SK-N-SH treated with all-trans-retinoic acid at 6 μM for 48 hours (cell line): ENCODE measurements around the gene SLC7A6OS.

Experiments used
- ATAC-seq: fragments of 200-7000 bp; cut with Tn5 transposase; 3 replicates; pipeline ENCODE4 v1.9.1; 2020; ENCODE audit warnings: mild to moderate bottlenecking, moderate library complexity
- ARNTL ChIP-seq: fragments of 450-650 bp; formaldehyde crosslinking; IDR thresholded peaks from 2 replicates; pipeline ENCODE4 v1.5.0; 2020; ENCODE audit warnings: low read depth, mild to moderate bottlenecking, moderate library complexity, borderline replicate concordance
- BACH2 ChIP-seq: fragments of 250-450 bp; sonication (Bioruptor Pico); IDR thresholded peaks from 2 replicates; pipeline ENCODE4 v1.9.0; 2021; ENCODE audit warnings: mild to moderate bottlenecking, borderline replicate concordance
- CSRNP3 ChIP-seq: fragments of 250-450 bp; sonication (Bioruptor Pico); IDR thresholded peaks from 2 replicates; pipeline ENCODE4 v1.5.1; 2021; ENCODE audit warnings: mild to moderate bottlenecking, moderate library complexity
- ESRRG ChIP-seq: fragments of 250-450 bp; sonication (Bioruptor Pico); IDR thresholded peaks from 2 replicates; pipeline ENCODE4 v1.6.1; 2021; ENCODE audit warnings: mild to moderate bottlenecking
- GLIS3 ChIP-seq: fragments of 250-450 bp; sonication (Bioruptor Pico); IDR thresholded peaks from 2 replicates; pipeline ENCODE4 v1.5.0; 2020; ENCODE audit warnings: mild to moderate bottlenecking, moderate library complexity
- ISL1 ChIP-seq: fragments of 250-450 bp; sonication (Bioruptor Pico); IDR thresholded peaks from 2 replicates; pipeline ENCODE4 v2.1.2; 2022; ENCODE audit warnings: mild to moderate bottlenecking, moderate library complexity
- OSR1 ChIP-seq: fragments of 250-450 bp; sonication (Bioruptor Pico); IDR thresholded peaks from 2 replicates; pipeline ENCODE4 v1.8.0; 2022; ENCODE audit warnings: moderate library complexity, mild to moderate bottlenecking, inconsistent platforms
- PATZ1 ChIP-seq: fragments of 250-450 bp; sonication (Bioruptor Pico); IDR thresholded peaks from 2 replicates; pipeline ENCODE4 v1.8.0; 2020; ENCODE audit warnings: mild to moderate bottlenecking, moderate library complexity, borderline replicate concordance
- PPARA ChIP-seq: fragments of 250-450 bp; sonication (Bioruptor Pico); IDR thresholded peaks from 2 replicates; pipeline ENCODE4 v1.5.0; 2020; ENCODE audit warnings: mild to moderate bottlenecking, borderline replicate concordance
- RARB ChIP-seq: fragments of 250-450 bp; sonication (Bioruptor Pico); IDR thresholded peaks from 2 replicates; pipeline ENCODE4 v1.8.0; 2021; ENCODE audit warnings: mild to moderate bottlenecking, moderate library complexity
- SNAI2 ChIP-seq: fragments of 250-450 bp; sonication (Bioruptor Pico); IDR thresholded peaks from 2 replicates; pipeline ENCODE4 v1.5.0; 2020; ENCODE audit warnings: mild to moderate bottlenecking, moderate library complexity
- TCF4 ChIP-seq: fragments of 250-450 bp; sonication (Bioruptor Pico); IDR thresholded peaks from 2 replicates; pipeline ENCODE4 v1.8.0; 2021; ENCODE audit warnings: mild to moderate bottlenecking, moderate library complexity, borderline replicate concordance
- TOX ChIP-seq: fragments of 250-450 bp; sonication (Bioruptor Pico); IDR thresholded peaks from 2 replicates; pipeline ENCODE4 v1.8.0; 2021; ENCODE audit warnings: mild to moderate bottlenecking, moderate library complexity, borderline replicate concordance
- ZC3H10 ChIP-seq: fragments of 250-450 bp; sonication (Bioruptor Pico); IDR thresholded peaks from 2 replicates; pipeline ENCODE4 v1.5.1; 2021; ENCODE audit warnings: mild to moderate bottlenecking, moderate library complexity
- ZFP30 ChIP-seq: fragments of 450-650 bp; formaldehyde crosslinking; IDR thresholded peaks from 2 replicates; pipeline ENCODE4 v1.5.0; 2022; ENCODE audit warnings: mild to moderate bottlenecking, moderate library complexity
- ZNF565 ChIP-seq: fragments of 450-650 bp; formaldehyde crosslinking; conservative IDR thresholded peaks from 2 replicates; pipeline ENCODE4 v1.5.0; 2020; ENCODE audit warnings: low read depth, mild to moderate bottlenecking, moderate library complexity
- ZNF70 ChIP-seq: fragments of 450-650 bp; formaldehyde crosslinking; IDR thresholded peaks from 2 replicates; pipeline ENCODE4 v1.5.0; 2020; ENCODE audit warnings: mild to moderate bottlenecking, moderate library complexity
- ZNF8 ChIP-seq: fragments of 450-650 bp; formaldehyde crosslinking; IDR thresholded peaks from 2 replicates; pipeline ENCODE4 v1.5.0; 2020; ENCODE audit warnings: mild to moderate bottlenecking, moderate library complexity
- TF ChIP-seq, protein P1 (sequence below): fragments of 250-450 bp; sonication (Bioruptor Pico); IDR thresholded peaks from 2 replicates; pipeline ENCODE4 v1.5.1; 2020; ENCODE audit warnings: low read depth, mild to moderate bottlenecking, moderate library complexity
- TF ChIP-seq, protein P2 (sequence below): fragments of 250-450 bp; sonication (Bioruptor Pico); IDR thresholded peaks from 2 replicates; pipeline ENCODE4 v1.8.0; 2021; ENCODE audit warnings: low read depth, mild to moderate bottlenecking, moderate library complexity, borderline replicate concordance
- TF ChIP-seq, protein P3 (sequence below): fragments of 250-450 bp; sonication (Bioruptor Pico); IDR thresholded peaks from 2 replicates; pipeline ENCODE4 v1.5.0; 2020; ENCODE audit warnings: mild to moderate bottlenecking, moderate library complexity

The SLC7A6OS gene

DNA sequence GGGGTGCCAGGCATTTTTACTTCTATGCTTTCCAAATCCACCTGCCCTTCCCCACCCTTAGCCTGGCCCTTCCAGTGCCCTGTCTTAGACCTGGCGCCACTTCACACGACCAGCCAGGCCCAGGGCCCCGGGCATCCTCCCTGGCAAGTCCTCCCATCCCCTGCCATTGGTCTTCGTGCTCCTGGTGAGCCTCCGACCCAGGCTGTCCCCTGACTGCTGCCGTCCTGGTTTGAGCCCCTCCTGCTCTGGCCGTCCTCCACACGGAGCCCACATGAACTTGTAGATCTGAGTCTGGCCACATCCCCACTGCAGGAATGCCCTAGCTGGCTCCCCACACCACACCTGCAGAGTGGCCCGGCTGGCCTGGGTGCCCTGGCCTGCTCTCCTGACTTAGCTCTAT lies 44.1 kb upstream of the SLC7A6OS start (continued):
- TF ChIP-seq, protein P1, sequence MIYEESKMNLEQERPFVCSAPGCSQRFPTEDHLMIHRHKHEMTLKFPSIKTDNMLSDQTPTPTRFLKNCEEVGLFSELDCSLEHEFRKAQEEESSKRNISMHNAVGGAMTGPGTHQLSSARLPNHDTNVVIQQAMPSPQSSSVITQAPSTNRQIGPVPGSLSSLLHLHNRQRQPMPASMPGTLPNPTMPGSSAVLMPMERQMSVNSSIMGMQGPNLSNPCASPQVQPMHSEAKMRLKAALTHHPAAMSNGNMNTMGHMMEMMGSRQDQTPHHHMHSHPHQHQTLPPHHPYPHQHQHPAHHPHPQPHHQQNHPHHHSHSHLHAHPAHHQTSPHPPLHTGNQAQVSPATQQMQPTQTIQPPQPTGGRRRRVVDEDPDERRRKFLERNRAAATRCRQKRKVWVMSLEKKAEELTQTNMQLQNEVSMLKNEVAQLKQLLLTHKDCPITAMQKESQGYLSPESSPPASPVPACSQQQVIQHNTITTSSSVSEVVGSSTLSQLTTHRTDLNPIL, result no peak

DNA sequence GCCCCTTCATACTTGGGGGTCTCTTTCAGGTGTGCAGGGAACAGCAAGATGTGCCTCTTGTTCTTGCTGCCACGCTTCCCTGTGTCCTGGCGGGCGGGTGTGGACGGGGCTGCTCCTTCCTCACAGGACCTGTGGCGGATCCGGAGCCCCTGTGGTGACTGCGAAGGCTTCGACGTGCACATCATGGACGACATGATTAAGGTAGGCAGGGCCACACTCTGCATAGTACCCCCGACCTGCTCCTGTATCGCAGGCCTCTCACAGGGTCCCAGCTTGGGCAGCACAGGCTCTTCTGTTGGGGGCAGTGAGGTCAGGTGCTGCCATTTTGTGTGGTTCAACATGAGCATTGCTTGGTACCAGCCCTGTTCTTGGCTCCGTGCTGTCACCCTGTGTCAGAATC lies 42.6 kb upstream of the SLC7A6OS start:
- ATAC-seq, result no peak
- TF ChIP-seq ZFP30 (CRISPR knock-in tag) (no peak), TCF4 (CRISPR knock-in tag) (no peak), ARNTL (CRISPR knock-in tag) (no peak), RARB (CRISPR knock-in tag) (no peak), OSR1 (CRISPR knock-in tag) (no peak), CSRNP3 (CRISPR knock-in tag) (no peak), ZNF565 (CRISPR knock-in tag) (no peak), ZC3H10 (no peak), SNAI2 (CRISPR knock-in tag) (no peak), BACH2 (CRISPR knock-in tag) (no peak), GLIS3 (no peak), ISL1 (CRISPR knock-in tag) (no peak), PPARA (no peak)
- TF ChIP-seq, protein P2, sequence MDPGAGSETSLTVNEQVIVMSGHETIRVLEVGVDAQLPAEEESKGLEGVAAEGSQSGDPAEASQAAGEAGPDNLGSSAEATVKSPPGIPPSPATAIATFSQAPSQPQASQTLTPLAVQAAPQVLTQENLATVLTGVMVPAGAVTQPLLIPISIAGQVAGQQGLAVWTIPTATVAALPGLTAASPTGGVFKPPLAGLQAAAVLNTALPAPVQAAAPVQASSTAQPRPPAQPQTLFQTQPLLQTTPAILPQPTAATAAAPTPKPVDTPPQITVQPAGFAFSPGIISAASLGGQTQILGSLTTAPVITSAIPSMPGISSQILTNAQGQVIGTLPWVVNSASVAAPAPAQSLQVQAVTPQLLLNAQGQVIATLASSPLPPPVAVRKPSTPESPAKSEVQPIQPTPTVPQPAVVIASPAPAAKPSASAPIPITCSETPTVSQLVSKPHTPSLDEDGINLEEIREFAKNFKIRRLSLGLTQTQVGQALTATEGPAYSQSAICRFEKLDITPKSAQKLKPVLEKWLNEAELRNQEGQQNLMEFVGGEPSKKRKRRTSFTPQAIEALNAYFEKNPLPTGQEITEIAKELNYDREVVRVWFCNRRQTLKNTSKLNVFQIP (CRISPR knock-in tag), result no peak
- TF ChIP-seq, protein P1, result no peak
- TF ChIP-seq, protein P3, sequence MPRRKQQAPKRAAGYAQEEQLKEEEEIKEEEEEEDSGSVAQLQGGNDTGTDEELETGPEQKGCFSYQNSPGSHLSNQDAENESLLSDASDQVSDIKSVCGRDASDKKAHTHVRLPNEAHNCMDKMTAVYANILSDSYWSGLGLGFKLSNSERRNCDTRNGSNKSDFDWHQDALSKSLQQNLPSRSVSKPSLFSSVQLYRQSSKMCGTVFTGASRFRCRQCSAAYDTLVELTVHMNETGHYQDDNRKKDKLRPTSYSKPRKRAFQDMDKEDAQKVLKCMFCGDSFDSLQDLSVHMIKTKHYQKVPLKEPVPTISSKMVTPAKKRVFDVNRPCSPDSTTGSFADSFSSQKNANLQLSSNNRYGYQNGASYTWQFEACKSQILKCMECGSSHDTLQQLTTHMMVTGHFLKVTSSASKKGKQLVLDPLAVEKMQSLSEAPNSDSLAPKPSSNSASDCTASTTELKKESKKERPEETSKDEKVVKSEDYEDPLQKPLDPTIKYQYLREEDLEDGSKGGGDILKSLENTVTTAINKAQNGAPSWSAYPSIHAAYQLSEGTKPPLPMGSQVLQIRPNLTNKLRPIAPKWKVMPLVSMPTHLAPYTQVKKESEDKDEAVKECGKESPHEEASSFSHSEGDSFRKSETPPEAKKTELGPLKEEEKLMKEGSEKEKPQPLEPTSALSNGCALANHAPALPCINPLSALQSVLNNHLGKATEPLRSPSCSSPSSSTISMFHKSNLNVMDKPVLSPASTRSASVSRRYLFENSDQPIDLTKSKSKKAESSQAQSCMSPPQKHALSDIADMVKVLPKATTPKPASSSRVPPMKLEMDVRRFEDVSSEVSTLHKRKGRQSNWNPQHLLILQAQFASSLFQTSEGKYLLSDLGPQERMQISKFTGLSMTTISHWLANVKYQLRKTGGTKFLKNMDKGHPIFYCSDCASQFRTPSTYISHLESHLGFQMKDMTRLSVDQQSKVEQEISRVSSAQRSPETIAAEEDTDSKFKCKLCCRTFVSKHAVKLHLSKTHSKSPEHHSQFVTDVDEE (CRISPR knock-in tag), result no peak

- ATAC-seq, result no peak
- no peak for TF ChIP-seq ZC3H10
Measured at GRCh38 chr16:68351991-68352431, 41.3 kb upstream of the SLC7A6OS start.

DNA sequence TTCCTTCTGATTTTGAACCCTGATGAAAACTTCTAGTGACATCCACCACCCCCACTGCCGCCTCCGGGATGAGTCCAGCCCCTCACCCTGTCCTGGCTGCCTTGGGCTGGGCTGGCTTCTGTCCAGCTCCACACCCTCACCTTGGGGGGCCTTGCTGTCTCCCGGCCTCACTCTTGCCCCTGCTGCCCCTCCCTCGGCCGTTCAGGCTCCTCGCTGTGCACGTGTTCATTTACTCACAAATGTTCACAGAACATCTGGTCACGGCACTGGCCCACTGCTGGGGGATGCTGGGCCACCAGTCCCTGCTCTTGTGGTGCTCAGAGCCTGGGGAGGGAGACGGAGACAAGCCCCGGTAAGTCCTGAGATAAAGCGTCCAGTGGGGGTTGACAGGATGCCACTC lies 40.7 kb upstream of the SLC7A6OS start:
- no peak for ATAC-seq
- no peak for TF ChIP-seq PATZ1
- no peak for TF ChIP-seq ZNF70
- no peak for TF ChIP-seq PPARA
- no peak for TF ChIP-seq RARB (CRISPR knock-in tag)
- no peak for TF ChIP-seq BACH2 (CRISPR knock-in tag)
- TF ChIP-seq, protein P3 (CRISPR knock-in tag), result no peak
- no peak for TF ChIP-seq ZFP30 (CRISPR knock-in tag)
- TF ChIP-seq TOX (CRISPR knock-in tag), result no peak
- TF ChIP-seq, protein P1, result no peak
- no peak for TF ChIP-seq ARNTL (CRISPR knock-in tag)
- no peak for TF ChIP-seq ISL1 (CRISPR knock-in tag)
- no peak for TF ChIP-seq ZNF8 (CRISPR knock-in tag)
- no peak for TF ChIP-seq TCF4 (CRISPR knock-in tag)
- no peak for TF ChIP-seq ESRRG (CRISPR knock-in tag)
